ENCODE measurements around the gene ADGRG3.

DNA sequence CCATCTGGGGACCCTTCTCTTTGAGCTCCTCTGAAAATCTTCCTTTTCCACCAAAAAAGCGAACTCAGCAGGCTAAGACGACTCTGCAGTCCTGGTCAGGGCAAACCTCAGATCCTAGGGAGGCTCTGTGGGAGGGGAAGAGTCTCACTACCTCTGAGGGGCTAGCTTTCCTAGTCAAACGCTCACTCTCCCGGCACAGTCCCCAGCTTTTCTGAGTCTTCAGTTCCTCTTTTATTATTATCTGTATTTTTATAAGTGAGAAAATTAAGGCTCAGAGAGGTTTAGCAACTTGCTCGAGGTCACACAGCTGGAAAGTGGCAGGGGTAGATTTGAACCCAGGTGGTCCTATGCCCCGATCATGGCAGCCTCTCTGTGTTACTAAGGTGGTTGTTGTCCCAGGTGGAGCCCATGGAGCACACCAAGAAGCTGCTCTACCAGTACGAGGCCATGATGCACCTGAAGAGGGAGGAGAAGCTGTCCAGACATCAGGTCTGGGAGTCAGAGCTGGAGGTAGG, 58.4 kb downstream of the ADGRG3 start:
- TF ChIP-seq, protein P1, sequence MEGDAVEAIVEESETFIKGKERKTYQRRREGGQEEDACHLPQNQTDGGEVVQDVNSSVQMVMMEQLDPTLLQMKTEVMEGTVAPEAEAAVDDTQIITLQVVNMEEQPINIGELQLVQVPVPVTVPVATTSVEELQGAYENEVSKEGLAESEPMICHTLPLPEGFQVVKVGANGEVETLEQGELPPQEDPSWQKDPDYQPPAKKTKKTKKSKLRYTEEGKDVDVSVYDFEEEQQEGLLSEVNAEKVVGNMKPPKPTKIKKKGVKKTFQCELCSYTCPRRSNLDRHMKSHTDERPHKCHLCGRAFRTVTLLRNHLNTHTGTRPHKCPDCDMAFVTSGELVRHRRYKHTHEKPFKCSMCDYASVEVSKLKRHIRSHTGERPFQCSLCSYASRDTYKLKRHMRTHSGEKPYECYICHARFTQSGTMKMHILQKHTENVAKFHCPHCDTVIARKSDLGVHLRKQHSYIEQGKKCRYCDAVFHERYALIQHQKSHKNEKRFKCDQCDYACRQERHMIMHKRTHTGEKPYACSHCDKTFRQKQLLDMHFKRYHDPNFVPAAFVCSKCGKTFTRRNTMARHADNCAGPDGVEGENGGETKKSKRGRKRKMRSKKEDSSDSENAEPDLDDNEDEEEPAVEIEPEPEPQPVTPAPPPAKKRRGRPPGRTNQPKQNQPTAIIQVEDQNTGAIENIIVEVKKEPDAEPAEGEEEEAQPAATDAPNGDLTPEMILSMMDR (IDR thresholded peaks at IDR 0.05; ENCODE audit: borderline replicate concordance, extremely low read depth, low read length, poor library complexity, severe bottlenecking): no peak
- TF ChIP-seq EZH2 (IDR thresholded peaks at IDR 0.05; ENCODE audit: borderline replicate concordance, low read depth, low read length, severe bottlenecking): no peak
